A549 treated with AZD2906 at 1 μM for 4 hours (cell line): Measurements from ENCODE around the gene ZDHHC12. TPM values are rescaled to one million over a fixed set of nuclear protein-coding genes. Genes with fewer than 3 reads are reported as not detected.

ENCODE experiments used
- total RNA-seq: library from RNA; stranded (reverse); fragments of 200-300 nt; extraction: Qiagen RNA extraction; gene quantifications from 5 replicates; pipeline ENCODE4 v1.2.3, GENCODE V29; 2022

The ZDHHC12 gene
- 65.4 to 100.0 TPM (median 97.3 TPM) in 5 replicates for total RNA-seq

DNA sequence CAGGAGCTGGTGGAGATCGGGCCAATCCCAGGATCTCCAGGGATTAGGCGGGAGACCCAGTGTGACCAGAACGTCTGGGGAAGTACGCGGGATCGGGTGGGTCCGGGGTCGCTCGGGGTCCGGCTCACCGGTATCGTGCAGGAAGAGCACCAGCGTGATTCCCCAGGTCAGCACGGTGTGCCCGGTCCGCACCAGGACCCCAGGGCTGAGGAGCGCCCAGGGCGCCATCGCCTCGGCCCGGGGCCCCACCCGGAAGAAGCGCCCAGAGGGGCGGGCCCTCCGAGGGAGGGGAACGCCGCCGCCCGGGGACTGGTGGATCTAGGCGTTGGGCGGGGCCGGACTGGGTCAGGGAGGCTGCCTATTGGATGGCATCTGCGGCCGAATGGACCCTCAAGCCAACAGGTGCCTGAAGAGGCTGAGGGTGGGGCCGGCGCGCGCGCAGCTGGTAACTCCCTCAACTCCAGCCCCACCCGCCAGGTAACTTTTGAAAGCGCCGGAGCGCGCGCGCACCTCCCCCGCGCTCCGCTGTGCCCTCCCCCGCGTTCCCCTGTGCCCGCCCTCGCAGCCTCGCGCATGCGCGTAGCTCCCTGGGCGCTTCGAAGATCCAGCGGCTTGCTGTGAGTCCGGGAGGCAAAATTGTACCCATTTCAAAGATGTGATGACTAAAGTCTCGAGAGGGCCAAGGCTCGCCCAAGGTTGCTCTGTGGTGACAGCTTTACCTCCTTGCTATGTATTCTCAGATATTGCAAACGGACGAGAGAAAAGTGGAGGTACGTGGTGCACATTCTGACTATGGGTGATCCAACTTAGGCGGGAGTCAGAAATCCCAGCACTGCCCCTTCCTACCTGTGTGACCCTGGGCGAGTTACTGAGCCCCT, at the start of gene ZDHHC12:
Gene ZDHHC12 (minus strand): TSS at position 262 of the 878 bp plus-strand sequence. CDS start 34 bp downstream, at position 228.

DNA sequence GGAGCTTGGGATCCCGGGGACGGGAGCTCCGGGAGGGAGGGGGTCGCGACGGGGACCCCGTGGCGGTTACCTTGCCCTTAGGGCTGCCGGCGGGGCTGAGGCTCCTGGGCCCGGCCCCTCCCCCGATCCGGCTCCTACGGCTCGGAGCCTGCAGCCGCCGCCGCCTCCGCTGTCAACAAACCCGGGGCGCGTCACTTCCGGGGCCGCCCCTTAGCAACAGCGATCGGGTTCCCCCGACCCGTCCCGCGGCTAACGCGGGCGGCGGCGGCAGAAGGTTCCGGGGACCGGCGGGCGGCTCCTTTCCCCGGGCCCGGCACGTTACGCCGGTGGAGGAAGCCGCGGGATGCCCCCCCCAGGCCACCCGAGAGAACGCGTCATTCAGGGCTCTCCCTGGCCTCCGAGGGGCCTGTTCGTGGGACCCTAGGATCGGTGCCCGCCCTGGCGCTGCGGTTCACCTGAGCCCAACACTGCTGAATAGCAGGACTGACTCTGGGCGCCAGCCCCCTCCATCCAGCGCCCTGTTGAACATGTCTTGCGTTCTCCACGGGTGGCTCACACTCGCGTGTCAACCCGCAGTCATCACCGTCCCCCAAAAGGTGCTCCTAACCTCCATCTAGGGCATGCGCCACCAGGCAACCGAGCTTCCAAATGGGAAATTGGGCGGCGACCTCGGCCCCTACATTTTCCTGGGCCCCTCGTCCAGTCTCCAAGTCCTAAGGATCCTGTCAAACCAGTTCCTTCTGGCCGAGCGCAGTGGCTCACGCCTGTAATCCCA, 48.0 kb upstream of the ZDHHC12 start, which contains the start of gene ZER1:
Gene ZER1 (minus strand): TSS at position 183 of the 775 bp plus-strand sequence. CDS start 16,362 bp downstream, outside the sequence.

GRCh38 chr9:128702445-128702948, 21.4 kb downstream of the ZDHHC12 start, which contains the start of gene PKN3:
Gene PKN3 (plus strand): TSS chr9:128702503. CDS start chr9:128702916, 413 bp downstream.

GRCh38 chr9:128688501-128689292, 35.2 kb downstream of the ZDHHC12 start, which contains the start of gene SET:
Gene SET (plus strand): TSS chr9:128689222. CDS start chr9:128689583, 361 bp downstream.

Other genes with a start within 250 kb of the ZDHHC12 start
- gene GLE1, start 219.4 kb downstream of the ZDHHC12 start, total RNA-seq, result 26.5 to 29.0 TPM (median 28.3 TPM) in 5 replicates
- 129 to 153 TPM (median 147 TPM) in 5 replicates for gene SPTAN1, start 171.5 kb downstream of the ZDHHC12 start, total RNA-seq
- gene DYNC2I2, start 67.3 kb downstream of the ZDHHC12 start, total RNA-seq, result 98.9 to 149 TPM (median 138 TPM) in 5 replicates
- gene SET, start 34.9 kb downstream of the ZDHHC12 start, total RNA-seq, result 374 to 503 TPM (median 376 TPM) in 5 replicates
- 13.1 to 18.5 TPM (median 16.8 TPM) in 5 replicates for gene PKN3, start 21.6 kb downstream of the ZDHHC12 start, total RNA-seq
- 14.9 to 18.2 TPM (median 16.2 TPM) in 5 replicates for gene ZER1, start 47.8 kb upstream of the ZDHHC12 start, total RNA-seq
- gene TBC1D13, start 63.1 kb upstream of the ZDHHC12 start, total RNA-seq, result 20.2 to 22.3 TPM (median 20.8 TPM) in 5 replicates
- gene ENDOG, start 94.4 kb upstream of the ZDHHC12 start, total RNA-seq, result 16.5 to 37.5 TPM (median 36.8 TPM) in 5 replicates
- 19.6 to 51.4 TPM (median 47.7 TPM) in 5 replicates for gene SPOUT1, start 105.7 kb upstream of the ZDHHC12 start, total RNA-seq
- 9.8 to 15.3 TPM (median 13.1 TPM) in 5 replicates for gene KYAT1, start 157.8 kb upstream of the ZDHHC12 start, total RNA-seq
- gene LRRC8A, start 158.0 kb upstream of the ZDHHC12 start, total RNA-seq, result 132 to 153 TPM (median 147 TPM) in 5 replicates
- 0.20 to 0.33 TPM (median 0.25 TPM) in 5 replicates for gene PHYHD1, start 196.9 kb upstream of the ZDHHC12 start, total RNA-seq
- gene DOLK, start 223.5 kb upstream of the ZDHHC12 start, total RNA-seq, result 36.8 to 41.3 TPM (median 40.6 TPM) in 5 replicates
- 37.8 to 45.1 TPM (median 42.4 TPM) in 5 replicates for gene NUP188, start 223.6 kb upstream of the ZDHHC12 start, total RNA-seq